ENCODE results near the gene MBNL3.

MBNL3 gene

DNA sequence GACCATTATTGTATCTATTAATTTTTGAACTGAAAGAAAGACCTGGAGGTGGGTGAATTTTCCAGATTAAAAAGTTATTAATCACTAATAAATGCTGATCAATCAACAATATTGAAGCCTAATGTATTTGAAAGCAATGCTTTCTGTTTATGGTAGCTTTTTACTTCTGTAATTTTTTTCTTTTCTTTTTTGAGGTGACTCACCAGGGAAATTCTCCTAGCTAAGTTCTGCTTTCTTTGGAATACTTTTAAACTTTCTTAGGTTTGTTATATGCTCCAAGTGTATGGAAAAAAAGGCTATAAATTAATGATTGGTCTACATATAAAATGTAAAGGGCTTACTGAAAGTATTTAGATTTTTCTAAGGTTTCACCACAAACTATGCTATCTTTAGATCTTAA is 94.2 kb downstream of the MBNL3 start:
- no peak overlapping the region for H3K4me3 ChIP-seq (ENCODE audit: low read depth, low read length)
- TF ChIP-seq, protein P1, sequence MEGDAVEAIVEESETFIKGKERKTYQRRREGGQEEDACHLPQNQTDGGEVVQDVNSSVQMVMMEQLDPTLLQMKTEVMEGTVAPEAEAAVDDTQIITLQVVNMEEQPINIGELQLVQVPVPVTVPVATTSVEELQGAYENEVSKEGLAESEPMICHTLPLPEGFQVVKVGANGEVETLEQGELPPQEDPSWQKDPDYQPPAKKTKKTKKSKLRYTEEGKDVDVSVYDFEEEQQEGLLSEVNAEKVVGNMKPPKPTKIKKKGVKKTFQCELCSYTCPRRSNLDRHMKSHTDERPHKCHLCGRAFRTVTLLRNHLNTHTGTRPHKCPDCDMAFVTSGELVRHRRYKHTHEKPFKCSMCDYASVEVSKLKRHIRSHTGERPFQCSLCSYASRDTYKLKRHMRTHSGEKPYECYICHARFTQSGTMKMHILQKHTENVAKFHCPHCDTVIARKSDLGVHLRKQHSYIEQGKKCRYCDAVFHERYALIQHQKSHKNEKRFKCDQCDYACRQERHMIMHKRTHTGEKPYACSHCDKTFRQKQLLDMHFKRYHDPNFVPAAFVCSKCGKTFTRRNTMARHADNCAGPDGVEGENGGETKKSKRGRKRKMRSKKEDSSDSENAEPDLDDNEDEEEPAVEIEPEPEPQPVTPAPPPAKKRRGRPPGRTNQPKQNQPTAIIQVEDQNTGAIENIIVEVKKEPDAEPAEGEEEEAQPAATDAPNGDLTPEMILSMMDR (IDR thresholded peaks at IDR 0.05; ENCODE audit: low read depth, low read length) = no peak

DNA sequence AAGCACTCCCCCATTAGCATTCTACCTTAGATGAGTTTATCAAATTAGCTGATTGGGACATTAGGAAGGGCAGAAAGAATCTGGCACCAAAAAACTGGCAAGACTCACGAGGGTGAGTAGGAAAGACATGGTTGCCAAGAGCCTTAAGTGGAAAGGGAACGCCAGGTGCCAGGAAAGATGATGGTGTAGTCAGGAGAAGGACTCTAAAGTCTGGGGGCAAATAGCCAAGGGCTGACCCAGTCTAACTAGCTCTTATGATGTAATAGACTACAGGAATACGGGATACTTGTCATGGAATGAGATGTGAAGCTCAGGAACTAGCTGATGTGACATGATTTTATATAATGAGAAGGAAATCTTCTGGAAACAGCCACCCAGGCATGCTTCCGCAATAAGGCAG is 94.8 kb downstream of the MBNL3 start:
- TF ChIP-seq, protein P1 (IDR thresholded peaks at IDR 0.05; ENCODE audit: low read depth, low read length) = no peak

DNA sequence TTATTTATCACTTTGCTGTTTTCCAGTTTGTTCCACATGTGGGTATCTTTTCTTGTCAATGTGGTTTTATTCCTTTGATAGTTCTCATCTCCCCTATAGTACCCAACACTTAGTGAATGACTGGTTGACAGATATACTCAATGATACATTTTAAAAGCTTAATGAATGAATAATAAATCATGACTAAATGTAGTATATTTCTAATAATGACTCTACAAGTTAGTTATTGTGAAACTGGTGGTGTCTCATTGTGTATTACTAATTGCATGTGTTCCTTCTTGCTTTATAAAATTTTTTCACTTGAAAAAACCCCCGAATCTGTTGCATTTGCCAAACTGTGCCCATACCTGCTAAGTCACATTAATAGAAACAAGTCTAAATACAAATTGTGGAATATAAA is 95.4 kb downstream of the MBNL3 start:
- TF ChIP-seq, protein P1 (IDR thresholded peaks at IDR 0.05; ENCODE audit: low read depth, low read length) = no peak
- H3K4me3 ChIP-seq (ENCODE audit: low read depth, low read length) = no peak overlapping the region

More for the DNA sequence above, 94.8 kb downstream of the MBNL3 start:
- H3K4me3 ChIP-seq (ENCODE audit: low read depth, low read length) = no peak overlapping the region

DNA sequence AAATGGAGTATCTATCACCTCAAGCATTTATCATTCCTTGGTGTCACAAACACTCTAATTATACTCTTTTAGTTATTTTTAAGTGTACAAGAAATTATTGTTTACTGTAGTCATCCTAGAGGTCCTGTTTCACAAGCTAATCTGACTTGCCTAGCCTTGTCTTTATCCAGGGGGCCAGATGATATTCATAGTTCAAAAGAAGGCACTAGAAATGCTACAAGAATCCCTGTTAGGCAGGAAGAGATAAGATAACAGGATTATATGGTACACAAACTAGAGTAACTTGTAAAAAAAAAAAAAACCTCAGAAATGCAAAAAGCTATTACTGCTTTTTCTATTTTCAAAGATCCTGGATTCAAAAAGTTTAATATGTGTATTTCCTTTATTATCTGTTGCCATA is 95.8 kb downstream of the MBNL3 start:
- TF ChIP-seq, protein P1 (IDR thresholded peaks at IDR 0.05; ENCODE audit: low read depth, low read length) = no peak

DNA sequence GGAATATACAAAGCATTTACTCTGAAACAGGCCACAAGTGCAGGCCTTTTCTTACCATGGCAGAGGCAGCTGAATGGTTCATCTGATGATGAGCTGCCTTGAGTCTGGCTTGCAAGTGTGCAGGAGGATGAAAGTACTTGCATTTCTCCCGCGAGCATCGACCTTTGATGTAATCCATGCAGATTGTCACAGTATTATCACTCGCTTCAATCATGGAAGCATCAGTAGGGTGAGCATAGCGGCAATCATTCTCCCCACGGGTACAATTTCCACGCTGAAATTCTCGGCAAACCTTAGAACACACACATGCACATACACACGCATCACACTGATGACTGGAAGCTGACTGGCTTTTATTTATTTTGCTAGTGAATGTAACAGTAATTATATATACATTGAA is 98.0 kb downstream of the MBNL3 start:
- no peak overlapping the region for H3K4me3 ChIP-seq (ENCODE audit: low read depth, low read length)
- TF ChIP-seq, protein P1 (IDR thresholded peaks at IDR 0.05; ENCODE audit: low read depth, low read length) = no peak

More for the DNA sequence above, 95.8 kb downstream of the MBNL3 start:
- no peak overlapping the region for H3K4me3 ChIP-seq (ENCODE audit: low read depth, low read length)

DNA sequence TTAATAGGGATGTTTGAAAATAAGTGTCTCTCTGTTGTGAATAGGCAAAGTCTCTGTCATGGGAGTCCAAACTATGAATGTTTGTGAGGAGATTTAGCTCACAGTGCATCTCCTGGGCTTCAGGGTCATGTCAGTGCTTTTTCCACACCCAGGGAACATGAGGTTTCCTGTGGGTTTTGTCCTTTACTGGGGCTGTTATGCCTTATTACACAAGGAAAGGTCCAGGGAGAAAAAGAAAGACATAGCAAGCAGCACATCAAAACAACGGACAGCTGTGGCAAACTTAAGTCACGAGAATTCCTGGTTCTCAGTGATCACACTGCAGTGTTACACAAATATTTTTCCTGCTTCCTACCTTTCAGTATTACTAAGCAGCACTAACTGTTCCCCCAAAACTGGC is 99.4 kb downstream of the MBNL3 start:
- TF ChIP-seq, protein P1 (IDR thresholded peaks at IDR 0.05; ENCODE audit: low read depth, low read length) = no peak

DNA sequence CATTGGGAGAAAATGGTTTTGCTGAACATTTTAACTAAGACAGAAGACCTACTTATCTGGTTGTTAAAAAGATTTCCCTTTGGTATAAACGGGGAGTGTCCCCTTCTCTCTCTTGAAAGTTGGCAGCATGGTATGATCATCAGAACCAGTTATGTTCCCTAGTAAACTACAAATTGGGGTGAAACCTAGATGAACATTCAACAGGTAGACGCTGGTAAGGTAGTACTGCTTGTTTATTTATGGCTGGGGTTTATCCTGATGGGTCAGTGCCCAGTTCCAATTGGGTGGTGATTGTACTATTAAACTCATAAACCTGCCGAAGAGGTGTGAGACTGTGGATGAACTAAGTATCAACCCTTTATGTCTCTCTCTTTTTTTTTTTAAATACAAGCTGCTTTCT is 100.5 kb downstream of the MBNL3 start:
- no peak overlapping the region for H3K4me3 ChIP-seq (ENCODE audit: low read depth, low read length)
- TF ChIP-seq, protein P1 (IDR thresholded peaks at IDR 0.05; ENCODE audit: low read depth, low read length) = no peak

More for the DNA sequence above, 99.4 kb downstream of the MBNL3 start:
- no peak overlapping the region for H3K4me3 ChIP-seq (ENCODE audit: low read depth, low read length)
